ENCODE measurements around the gene STX18. TPM values are rescaled to one million over a fixed set of nuclear protein-coding genes. Genes with fewer than 3 reads are reported as not detected.

The STX18 gene
- total RNA-seq (2022; extraction: Qiagen RNA extraction; ENCODE audit: low read depth) = 17.0 to 25.0 TPM (median 21.5 TPM) in 5 replicates

DNA sequence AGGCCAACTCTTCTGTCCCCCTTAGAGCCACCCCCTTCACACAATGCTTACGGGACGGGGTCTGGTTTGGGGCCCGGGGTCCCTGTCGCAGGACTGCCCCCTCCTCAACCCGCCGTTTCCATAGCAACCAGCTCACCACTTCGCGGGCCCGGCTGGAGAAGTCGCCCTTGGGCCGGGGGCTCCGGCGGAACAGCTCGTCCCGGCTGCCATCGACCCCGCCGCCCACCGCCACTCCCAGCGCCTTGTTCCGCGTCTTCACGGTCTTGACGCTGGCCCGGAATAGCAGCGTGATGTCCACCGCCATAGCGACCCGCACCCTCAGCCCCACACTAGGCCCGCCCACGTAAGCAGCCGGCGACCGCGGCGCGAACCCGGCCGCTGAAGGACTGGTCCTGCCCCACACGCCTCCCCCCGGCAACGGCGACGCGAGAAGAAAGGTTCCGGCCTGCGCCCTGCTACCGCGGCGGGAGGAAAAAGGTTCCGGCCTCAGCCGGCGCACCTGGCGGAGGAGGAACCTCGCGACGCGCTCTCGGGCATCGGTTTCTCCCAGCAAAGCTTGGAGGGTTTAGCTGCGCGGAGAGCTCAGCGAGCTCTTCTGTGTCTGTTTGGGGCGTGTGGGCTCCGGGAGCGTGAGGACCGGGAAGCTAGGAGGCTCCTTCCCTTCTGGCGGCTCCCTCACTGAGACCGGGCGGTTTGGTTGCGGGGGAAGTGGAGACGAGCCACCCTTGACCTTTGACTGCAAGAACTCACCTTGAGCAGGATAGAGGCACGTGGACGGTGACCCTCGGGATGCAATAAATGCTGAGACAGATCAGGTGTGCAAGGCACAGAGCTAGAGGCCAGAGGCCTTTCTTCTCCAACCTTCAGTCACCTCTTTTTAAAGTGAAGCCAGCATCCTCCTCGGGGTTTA is at the start of gene STX18:
Gene STX18 (minus strand): TSS at position 388 of the 910 bp plus-strand sequence. CDS start 84 bp downstream, at position 304.

DNA sequence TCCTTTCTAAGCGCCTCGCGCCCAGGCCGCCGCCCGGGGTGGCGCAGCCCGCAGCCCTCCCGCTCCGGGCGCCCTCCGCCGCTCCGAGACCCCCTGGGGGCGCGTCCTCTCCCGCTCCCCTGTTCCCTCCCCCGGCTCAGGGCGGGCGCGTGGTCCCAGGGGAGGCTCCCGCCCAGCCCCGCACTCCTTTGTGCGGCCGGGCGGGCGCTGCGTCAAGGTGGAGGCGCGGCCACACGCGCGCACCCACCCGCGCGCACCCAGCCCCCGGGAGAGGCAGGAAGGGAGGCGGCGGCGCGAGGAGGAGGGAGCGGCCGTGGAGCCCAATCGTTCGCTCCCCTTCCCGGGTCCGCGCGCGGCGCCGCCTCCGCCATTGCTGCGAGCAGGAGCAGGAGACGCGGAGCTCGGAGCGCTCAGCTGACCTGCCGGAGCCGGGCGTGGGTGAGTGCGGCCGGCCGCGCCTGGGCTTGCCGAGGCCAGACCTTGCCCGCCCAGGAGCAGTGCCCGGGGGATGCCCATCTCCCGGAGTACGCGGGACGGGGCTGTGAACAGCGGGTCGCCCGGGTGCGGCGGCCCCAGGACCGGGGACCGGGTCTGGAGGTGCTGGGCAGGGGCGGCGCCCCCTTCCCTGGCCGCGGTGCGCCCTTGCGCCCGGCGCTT is 155.0 kb downstream of the STX18 start, which contains the start of gene NSG1:
Gene NSG1 (plus strand): TSS at position 367 of the 657 bp plus-strand sequence. CDS start 528 bp downstream, outside the sequence.

Other genes starting within 250 kb of the STX18 start
- gene NSG1, start 154.9 kb downstream of the STX18 start, total RNA-seq (2022; extraction: Qiagen RNA extraction; ENCODE audit: low read depth) = 0.88 to 1.5 TPM (median 1.2 TPM) in 5 replicates

Data from A549 treated with RU486 at 1 μM for 4 hours (cell line).